ENCODE data around the gene TDRD3.
"Not testable (repeated sequence)": the region's sequence is repeated elsewhere in the genome, so short reads cannot be mapped to it uniquely, and the experiment has no call there.

The TDRD3 gene

GRCh38 chr13:60396783-60397703 is at the start of gene TDRD3:
Gene TDRD3 (plus strand): TSS chr13:60397220. CDS start chr13:60397365, 145 bp downstream.
- peak; percentile 28 to 54 for DNase-seq (ENCODE audit: low read depth in 2 of 2)

DNA sequence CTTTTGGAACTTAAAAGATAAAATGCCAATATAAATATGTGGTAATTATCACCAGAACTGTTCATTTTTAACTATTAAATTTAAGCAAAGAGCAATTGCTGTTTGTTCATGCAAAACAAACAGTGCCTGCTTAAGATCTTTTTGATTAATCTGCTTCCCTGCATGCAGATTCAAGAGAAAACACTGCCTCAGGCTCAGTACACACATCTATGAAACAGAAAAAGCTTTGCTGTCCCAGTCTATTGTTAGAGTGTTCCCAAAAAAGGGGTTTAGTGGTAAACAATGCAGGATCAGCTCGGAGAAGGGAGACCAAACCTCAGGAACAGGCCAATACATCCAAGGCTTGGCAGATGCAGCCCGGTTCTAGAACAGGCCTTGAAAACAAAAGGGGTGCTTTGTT is 49.3 kb upstream of the TDRD3 start:
- DNase-seq (ENCODE audit: low read depth in 2 of 2) = no peak

GRCh38 chr13:60348097-60348496 is 48.9 kb upstream of the TDRD3 start:
- DNase-seq (ENCODE audit: low read depth in 2 of 2) = no peak

- DNase-seq (ENCODE audit: low read depth in 2 of 2) = no peak
Measured at GRCh38 chr13:60351326-60351725, 45.7 kb upstream of the TDRD3 start.

DNA sequence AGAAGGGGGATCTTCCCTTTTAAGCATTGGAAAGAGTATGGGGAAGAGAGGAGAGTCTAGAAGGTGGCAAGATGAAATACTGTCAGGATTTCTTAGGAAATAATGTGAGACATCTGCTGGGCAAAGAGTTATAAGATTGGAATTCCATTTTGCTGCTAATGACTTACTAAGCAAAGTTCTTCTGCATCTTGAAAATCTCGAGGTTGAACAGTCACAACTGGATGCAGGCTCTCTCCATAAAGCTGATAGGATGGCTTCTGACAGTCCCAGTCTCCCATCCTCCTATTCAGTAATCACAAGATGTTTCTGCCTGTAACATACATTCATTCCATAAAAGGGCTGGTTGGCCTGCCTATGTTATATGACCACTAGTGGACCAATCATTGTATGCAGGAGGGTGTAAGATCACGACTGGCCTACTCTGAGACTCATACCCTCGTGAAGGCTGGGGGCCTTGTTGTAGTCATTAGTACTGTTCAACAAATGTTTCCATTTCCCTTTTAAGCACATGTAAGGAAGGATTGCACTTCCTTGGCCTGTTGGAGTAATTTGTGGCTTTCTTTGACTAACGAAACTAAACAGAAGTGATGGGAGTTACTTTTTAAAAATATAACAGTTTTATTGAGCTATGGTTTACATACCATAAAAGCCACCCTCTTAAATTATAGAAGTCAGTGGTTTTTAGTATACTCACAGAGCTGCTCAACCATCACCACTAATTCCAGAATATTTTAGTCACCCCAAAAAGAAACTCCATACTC is 45.0 kb upstream of the TDRD3 start:
- DNase-seq (ENCODE audit: low read depth in 2 of 2) = no peak

- no peak for DNase-seq (ENCODE audit: low read depth in 2 of 2)
Measured at GRCh38 chr13:60352644-60353043, 44.4 kb upstream of the TDRD3 start.

- no peak for DNase-seq (ENCODE audit: low read depth in 2 of 2)
Measured at GRCh38 chr13:60355056-60355455, 42.0 kb upstream of the TDRD3 start.

DNA sequence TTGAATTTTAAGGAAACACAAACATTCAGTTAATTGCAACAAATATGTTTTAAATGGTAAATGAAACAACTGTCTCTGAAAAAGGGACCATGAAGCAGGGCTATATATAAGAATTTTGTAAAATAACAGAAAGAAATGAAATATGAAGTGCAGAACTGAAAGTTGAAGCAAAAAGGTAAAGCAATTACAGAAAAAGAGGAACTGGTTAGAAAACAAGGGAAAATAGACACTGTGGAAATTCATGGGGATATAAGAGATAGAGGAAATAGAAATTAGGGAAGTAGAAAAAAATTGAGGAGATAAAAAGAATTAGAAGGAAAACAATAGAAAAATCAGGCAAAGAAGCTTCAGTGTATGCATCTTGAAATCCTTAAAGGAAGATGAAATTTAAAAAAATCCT is 40.0 kb upstream of the TDRD3 start:
- no peak for DNase-seq (ENCODE audit: low read depth in 2 of 2)

- no peak for DNase-seq (ENCODE audit: low read depth in 2 of 2)
Measured at GRCh38 chr13:60358453-60358852, 38.6 kb upstream of the TDRD3 start.

DNA sequence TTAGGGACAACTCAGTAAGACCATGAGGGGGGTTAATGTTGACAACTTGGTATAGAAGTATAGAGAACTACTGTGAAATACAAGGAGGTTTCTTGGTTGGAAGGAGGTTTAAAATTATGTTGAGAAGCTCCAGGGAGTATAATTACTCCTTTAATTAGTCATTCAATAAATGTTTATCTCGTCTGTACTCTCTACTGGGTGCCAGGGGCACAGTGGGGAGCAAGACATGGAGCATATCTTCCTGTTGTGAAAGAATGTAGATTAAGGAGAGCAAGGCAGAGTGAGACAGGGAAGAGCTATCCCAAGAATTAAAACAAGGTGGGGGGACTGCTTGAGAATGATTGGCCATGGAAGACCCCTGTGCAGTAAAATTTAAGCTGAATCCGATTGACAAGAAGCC is 33.7 kb upstream of the TDRD3 start:
- no peak for DNase-seq (ENCODE audit: low read depth in 2 of 2)

GRCh38 chr13:60369242-60369641 is 27.8 kb upstream of the TDRD3 start:
- no peak for DNase-seq (ENCODE audit: low read depth in 2 of 2)

DNA sequence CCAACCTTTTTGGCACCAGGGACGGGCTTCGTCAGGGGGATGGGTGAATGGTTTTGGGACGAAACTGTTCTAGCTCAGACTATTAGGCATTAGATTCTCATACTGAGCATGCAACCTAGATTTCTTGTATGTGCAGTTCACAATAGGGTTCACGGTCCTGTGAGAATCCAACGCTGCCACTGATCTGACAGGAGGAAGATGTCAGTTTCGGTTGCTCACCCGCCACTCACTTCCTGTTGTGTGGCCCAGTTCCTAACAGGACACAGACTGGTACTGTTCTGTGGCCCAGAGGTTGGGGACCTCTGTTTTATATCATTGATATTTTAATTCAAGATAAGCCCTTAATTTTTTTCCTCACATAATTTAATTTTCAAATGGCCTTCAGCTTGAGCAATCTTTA is 26.7 kb upstream of the TDRD3 start:
- DNase-seq (ENCODE audit: low read depth in 2 of 2) = no peak

DNA sequence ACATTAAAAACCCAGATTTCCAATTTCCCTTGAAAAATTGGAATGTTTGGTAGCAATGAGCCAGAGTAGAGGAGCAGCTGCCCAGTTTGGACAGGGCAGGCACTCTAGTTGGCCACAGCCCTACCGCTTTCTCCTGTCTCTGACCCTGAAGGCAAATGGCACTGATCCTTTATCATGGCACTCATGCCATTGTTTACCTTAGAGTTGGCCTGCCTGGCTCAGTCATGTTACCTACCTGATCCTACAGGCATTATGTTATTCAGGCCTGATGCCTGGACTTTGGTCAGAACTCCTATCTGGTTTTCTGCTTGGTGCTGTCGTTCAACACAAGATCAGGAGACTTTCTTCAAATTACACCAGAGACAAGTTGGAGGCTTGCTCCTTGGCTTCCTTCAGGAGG is 24.9 kb upstream of the TDRD3 start:
- DNase-seq (ENCODE audit: low read depth in 2 of 2) = no peak

DNA sequence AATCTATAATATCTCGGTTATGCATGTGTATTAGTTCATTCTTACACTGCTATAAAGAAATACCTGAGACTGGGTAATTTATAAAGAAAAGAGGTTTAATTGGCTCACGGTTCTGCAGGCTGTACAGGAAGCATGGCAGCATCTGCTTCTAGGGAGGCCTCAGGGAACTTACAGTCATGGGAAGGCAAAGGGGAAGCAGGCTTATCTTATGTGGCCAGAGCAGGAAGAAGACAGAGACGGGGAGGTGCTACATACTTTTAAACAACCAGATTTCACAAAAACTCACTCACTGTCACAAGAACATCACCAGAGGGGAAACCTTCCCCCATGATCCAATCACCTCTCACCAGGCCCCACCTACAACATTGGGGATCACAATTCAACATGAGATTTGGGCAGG is 17.7 kb upstream of the TDRD3 start:
- DNase-seq (ENCODE audit: low read depth in 2 of 2) = not testable (repeated sequence)

GRCh38 chr13:60379837-60380565 is 17.0 kb upstream of the TDRD3 start:
- DNase-seq (ENCODE audit: low read depth in 2 of 2) = no peak

GRCh38 chr13:60384911-60385310 is 12.1 kb upstream of the TDRD3 start:
- DNase-seq (ENCODE audit: low read depth in 2 of 2) = no peak

GRCh38 chr13:60386250-60386649 is 10.8 kb upstream of the TDRD3 start:
- DNase-seq (ENCODE audit: low read depth in 2 of 2) = no peak

- DNase-seq (ENCODE audit: low read depth in 2 of 2) = no peak
Measured at GRCh38 chr13:60392131-60392530, 4.9 kb upstream of the TDRD3 start.

GRCh38 chr13:60395971-60396782 is 843 bp upstream of the TDRD3 start:
- DNase-seq (ENCODE audit: low read depth in 2 of 2) = peak; percentile 62 to 71

DNA sequence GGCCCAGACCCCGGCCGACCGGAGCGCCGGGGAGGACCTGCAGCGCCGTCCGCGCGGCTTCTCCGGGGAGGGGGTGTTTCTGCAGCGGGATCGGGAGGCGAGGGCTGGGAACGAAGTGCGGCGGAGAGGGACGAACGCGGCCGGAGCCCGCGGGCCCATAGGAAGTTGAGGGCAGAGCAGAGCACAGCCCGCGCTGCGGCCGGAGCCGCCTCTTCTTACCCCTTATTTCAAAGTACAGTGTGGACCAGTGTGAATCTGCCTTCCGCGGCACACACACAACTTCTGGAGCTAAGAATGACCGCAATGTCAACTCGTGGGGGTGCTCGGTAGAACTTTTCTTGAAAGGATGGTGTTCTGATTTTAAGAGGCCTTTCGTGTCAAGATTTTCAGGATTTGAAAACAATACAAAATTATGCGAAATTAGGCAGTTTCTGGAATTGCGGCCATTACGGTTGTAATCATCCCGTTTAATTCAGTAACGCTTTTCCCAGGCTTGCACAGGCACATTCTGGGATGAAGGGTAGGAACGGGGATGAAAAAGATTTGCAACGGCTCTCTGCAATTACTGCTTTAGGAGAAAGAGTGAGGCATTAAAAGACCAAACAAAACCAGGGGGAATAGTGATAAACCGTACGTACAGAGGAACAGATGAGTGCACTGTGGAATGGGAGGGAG is 821 bp downstream of the TDRD3 start:
- DNase-seq (ENCODE audit: low read depth in 2 of 2) = no peak

DNA sequence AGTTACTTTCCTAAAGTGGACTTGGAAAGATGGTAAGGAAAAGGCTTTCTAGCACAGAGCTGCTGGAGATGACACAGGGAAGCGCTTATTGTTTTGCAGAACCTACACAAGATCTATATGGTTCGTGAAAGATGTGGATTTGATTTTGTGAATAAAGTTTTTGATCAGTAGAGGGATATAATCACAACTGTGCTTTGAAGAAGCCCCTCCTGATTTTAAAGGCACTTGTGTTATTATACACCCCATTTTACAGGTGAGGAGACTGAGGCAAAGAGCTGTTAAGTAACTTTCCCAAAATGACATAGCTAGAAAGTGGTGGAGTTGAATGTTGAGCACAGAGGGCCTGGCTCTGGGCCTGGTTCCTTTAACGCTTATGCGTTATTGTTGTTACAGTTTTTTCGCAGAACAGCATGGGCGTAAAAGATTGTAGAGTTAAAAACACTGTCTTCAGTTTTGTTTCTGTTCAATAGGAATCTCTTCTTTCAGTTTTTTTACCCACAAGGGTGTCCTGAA is 1.4 kb downstream of the TDRD3 start:
- DNase-seq (ENCODE audit: low read depth in 2 of 2) = no peak
